ENCODE measurements around the gene GLMN.

The GLMN gene

DNA sequence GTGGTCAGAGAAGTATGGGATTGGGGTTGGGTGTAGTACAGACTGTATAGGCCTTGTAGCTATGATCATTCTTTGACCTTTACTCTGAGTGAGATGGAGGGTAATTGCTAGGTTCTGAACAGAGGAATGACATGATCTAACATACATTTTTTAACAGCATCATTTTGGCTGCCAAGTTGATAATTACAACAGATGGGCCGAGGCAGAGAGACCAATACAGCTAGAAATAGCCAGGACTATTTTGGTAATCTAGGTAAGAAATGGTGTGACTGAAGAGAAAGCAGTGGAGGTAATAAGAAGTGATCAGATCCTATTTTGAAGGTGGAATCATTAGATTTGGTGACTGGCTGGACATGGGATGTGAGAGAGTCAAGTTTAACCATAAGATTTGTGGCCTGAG is 43.6 kb upstream of the GLMN start:
- TF ChIP-seq, protein P1, sequence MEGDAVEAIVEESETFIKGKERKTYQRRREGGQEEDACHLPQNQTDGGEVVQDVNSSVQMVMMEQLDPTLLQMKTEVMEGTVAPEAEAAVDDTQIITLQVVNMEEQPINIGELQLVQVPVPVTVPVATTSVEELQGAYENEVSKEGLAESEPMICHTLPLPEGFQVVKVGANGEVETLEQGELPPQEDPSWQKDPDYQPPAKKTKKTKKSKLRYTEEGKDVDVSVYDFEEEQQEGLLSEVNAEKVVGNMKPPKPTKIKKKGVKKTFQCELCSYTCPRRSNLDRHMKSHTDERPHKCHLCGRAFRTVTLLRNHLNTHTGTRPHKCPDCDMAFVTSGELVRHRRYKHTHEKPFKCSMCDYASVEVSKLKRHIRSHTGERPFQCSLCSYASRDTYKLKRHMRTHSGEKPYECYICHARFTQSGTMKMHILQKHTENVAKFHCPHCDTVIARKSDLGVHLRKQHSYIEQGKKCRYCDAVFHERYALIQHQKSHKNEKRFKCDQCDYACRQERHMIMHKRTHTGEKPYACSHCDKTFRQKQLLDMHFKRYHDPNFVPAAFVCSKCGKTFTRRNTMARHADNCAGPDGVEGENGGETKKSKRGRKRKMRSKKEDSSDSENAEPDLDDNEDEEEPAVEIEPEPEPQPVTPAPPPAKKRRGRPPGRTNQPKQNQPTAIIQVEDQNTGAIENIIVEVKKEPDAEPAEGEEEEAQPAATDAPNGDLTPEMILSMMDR (IDR thresholded peaks at IDR 0.05; ENCODE audit: low read length), result no peak
- TF ChIP-seq EZH2 (optimal IDR thresholded peaks at IDR 0.05; ENCODE audit: low read depth, low read length), result no peak
- TF ChIP-seq EZH2phosphoT487 (IDR thresholded peaks at IDR 0.05; ENCODE audit: low read length), result no peak
- no peaks in the 10 kb centered on the region for H3K36me3 ChIP-seq (replicated peaks; ENCODE audit: insufficient read depth, low read length)

DNA sequence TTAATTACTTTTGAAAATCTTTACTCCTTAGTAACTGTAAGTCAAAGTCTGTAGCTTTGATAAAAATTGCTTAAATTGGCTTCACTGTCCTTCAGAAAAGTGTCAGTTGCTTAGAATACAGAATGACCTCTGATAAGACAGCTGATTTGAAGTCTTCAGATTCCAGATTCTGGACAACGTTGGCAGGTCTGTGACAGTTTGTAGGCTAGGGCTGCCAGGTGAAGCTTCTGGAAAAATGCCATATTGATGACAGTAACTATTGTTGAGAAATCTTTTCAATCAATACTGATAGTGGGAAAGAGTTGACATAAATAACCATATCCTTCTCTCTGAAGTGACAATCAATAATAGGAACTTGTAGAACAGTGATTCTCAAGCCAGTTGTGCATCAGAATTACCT is 41.4 kb upstream of the GLMN start:
- Histone ChIP-seq H3K4me2 (ENCODE audit: low read depth, low read length) (no peak overlapping the region), H3K9me3 (replicated peaks; ENCODE audit: insufficient read depth, low read length) (no peaks in the 10 kb centered on the region), H3K4me3 (ENCODE audit: low read length) (no peak overlapping the region), H3K9ac (ENCODE audit: low read length) (no peak overlapping the region), H3K36me3 (replicated peaks; ENCODE audit: insufficient read depth, low read length) (no peaks in the 10 kb centered on the region), H3K27me3 (replicated peaks; ENCODE audit: insufficient read depth, low read length) (no peaks in the 10 kb centered on the region), H2AFZ (ENCODE audit: low read length) (no peak overlapping the region), H4K20me1 (ENCODE audit: insufficient read depth, low read length) (no peaks in the 10 kb centered on the region), H3K27ac (ENCODE audit: low read length) (no peak overlapping the region), H3K79me2 (ENCODE audit: low read length) (no peaks in the 10 kb centered on the region), H3K4me1 (ENCODE audit: low read length) (no peaks in the 10 kb centered on the region), H3K9me2 (replicated peaks; ENCODE audit: insufficient read depth, low read length) (no peaks in the 10 kb centered on the region), H3F3A (ENCODE audit: insufficient read depth, low read length) (no peaks in the 10 kb centered on the region)
- TF ChIP-seq EZH2phosphoT487 (IDR thresholded peaks at IDR 0.05; ENCODE audit: low read length) (no peak), EZH2 (optimal IDR thresholded peaks at IDR 0.05; ENCODE audit: low read depth, low read length) (no peak)
- TF ChIP-seq, protein P1 (IDR thresholded peaks at IDR 0.05; ENCODE audit: low read length), result no peak
- DNase-seq, result no peak

More for the DNA sequence above, 43.6 kb upstream of the GLMN start:
- no peaks in the 10 kb centered on the region for H3F3A ChIP-seq (ENCODE audit: insufficient read depth, low read length)
- no peaks in the 10 kb centered on the region for H4K20me1 ChIP-seq (ENCODE audit: insufficient read depth, low read length)
- no peak overlapping the region for H3K27ac ChIP-seq (ENCODE audit: low read length)
- no peaks in the 10 kb centered on the region for H3K27me3 ChIP-seq (replicated peaks; ENCODE audit: insufficient read depth, low read length)
- H3K9ac ChIP-seq (ENCODE audit: low read length), result no peak overlapping the region
- H3K4me3 ChIP-seq (ENCODE audit: low read length), result no peak overlapping the region
- H3K79me2 ChIP-seq (ENCODE audit: low read length), result no peaks in the 10 kb centered on the region
- DNase-seq, result no peak
- no peak overlapping the region for H3K4me2 ChIP-seq (ENCODE audit: low read depth, low read length)
- H3K4me1 ChIP-seq (ENCODE audit: low read length), result no peaks in the 10 kb centered on the region
- no peaks in the 10 kb centered on the region for H3K9me3 ChIP-seq (replicated peaks; ENCODE audit: insufficient read depth, low read length)
- H2AFZ ChIP-seq (ENCODE audit: low read length), result no peak overlapping the region
- H3K9me2 ChIP-seq (replicated peaks; ENCODE audit: insufficient read depth, low read length), result no peaks in the 10 kb centered on the region

DNA sequence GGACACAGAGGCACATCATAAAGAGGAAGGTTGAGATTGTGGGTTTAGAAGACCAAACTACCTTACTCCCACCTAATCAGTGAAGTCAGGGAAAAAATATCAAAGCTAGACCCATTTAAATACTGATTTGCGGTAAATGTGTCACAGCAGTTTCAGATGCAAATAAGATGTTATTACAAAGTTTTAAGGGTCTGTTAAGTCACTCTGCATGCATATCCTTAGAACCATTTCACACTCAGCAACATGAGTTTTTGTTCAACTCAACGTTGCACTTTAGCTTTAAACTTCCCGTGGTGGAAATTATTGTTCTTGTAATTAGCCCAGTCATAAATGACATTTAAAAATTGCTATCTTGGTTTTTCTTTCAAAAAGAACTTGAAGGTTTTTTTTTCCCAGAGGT is 34.9 kb upstream of the GLMN start:
- H3K36me3 ChIP-seq (replicated peaks; ENCODE audit: insufficient read depth, low read length), result no peaks in the 10 kb centered on the region
- H3K79me2 ChIP-seq (ENCODE audit: low read length), result no peaks in the 10 kb centered on the region
- no peak for DNase-seq
- no peak overlapping the region for H3K4me3 ChIP-seq (ENCODE audit: low read length)
- no peaks in the 10 kb centered on the region for H3K27me3 ChIP-seq (replicated peaks; ENCODE audit: insufficient read depth, low read length)
- no peak overlapping the region for H3K27ac ChIP-seq (ENCODE audit: low read length)
- no peaks in the 10 kb centered on the region for H3F3A ChIP-seq (ENCODE audit: insufficient read depth, low read length)
- TF ChIP-seq EZH2phosphoT487 (IDR thresholded peaks at IDR 0.05; ENCODE audit: low read length), result no peak
- TF ChIP-seq, protein P1 (IDR thresholded peaks at IDR 0.05; ENCODE audit: low read length), result no peak
- no peak for TF ChIP-seq EZH2 (optimal IDR thresholded peaks at IDR 0.05; ENCODE audit: low read depth, low read length)
- no peaks in the 10 kb centered on the region for H4K20me1 ChIP-seq (ENCODE audit: insufficient read depth, low read length)
- H3K9ac ChIP-seq (ENCODE audit: low read length), result no peak overlapping the region
- H3K4me2 ChIP-seq (ENCODE audit: low read depth, low read length), result no peak overlapping the region
- no peaks in the 10 kb centered on the region for H3K9me2 ChIP-seq (replicated peaks; ENCODE audit: insufficient read depth, low read length)
- no peaks in the 10 kb centered on the region for H3K4me1 ChIP-seq (ENCODE audit: low read length)
- H2AFZ ChIP-seq (ENCODE audit: low read length), result no peak overlapping the region
- H3K9me3 ChIP-seq (replicated peaks; ENCODE audit: insufficient read depth, low read length), result no peaks in the 10 kb centered on the region
